Measurements from ENCODE around the gene STARD5.
A peak's percentile ranks its signal among the peaks of the same experiment; 100 is the strongest.

The STARD5 gene

GRCh38 chr15:81282606-81282895 lies 41.4 kb downstream of the STARD5 start:
- peaks cover 17% of the 10 kb centered on the region for H3K36me3 Mint-ChIP-seq
- no peak overlapping the region for H3K27ac Mint-ChIP-seq
- H3K27me3 Mint-ChIP-seq, result no peaks in the 10 kb centered on the region
- peaks cover 10% of the 10 kb centered on the region for H3K9me3 Mint-ChIP-seq (ENCODE audit: low read depth)
- peaks cover 76% of the 10 kb centered on the region for H3K4me1 Mint-ChIP-seq (ENCODE audit: low read depth)
- no peak overlapping the region for H3K4me3 Mint-ChIP-seq

- Mint-ChIP-seq H3K27ac (no peak overlapping the region), H3K4me3 (no peak overlapping the region), H3K9me3 (ENCODE audit: low read depth) (peaks cover 10% of the 10 kb centered on the region), H3K36me3 (peaks cover 18% of the 10 kb centered on the region), H3K4me1 (ENCODE audit: low read depth) (peaks cover 73% of the 10 kb centered on the region), H3K27me3 (no peaks in the 10 kb centered on the region)
Measured at GRCh38 chr15:81281766-81282605, 42.0 kb downstream of the STARD5 start.

DNA sequence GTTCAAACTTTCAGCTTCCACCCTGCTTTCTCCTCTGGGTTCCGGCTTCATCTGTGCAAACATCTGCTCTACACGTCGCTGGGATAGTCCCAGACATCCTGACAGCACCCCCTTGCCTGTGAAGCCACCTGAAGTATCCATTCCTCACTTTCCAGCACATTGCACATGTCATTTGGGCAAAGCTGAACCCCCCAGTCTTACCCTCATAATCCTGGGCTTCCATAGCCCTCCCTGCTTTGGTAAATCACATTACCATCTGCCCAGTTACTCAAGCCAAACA lies 42.5 kb downstream of the STARD5 start:
- Mint-ChIP-seq H3K9me3 (ENCODE audit: low read depth) (peaks cover 11% of the 10 kb centered on the region), H3K27me3 (no peaks in the 10 kb centered on the region), H3K4me3 (no peak overlapping the region), H3K4me1 (ENCODE audit: low read depth) (peaks cover 73% of the 10 kb centered on the region), H3K27ac (no peak overlapping the region), H3K36me3 (peaks cover 18% of the 10 kb centered on the region)

DNA sequence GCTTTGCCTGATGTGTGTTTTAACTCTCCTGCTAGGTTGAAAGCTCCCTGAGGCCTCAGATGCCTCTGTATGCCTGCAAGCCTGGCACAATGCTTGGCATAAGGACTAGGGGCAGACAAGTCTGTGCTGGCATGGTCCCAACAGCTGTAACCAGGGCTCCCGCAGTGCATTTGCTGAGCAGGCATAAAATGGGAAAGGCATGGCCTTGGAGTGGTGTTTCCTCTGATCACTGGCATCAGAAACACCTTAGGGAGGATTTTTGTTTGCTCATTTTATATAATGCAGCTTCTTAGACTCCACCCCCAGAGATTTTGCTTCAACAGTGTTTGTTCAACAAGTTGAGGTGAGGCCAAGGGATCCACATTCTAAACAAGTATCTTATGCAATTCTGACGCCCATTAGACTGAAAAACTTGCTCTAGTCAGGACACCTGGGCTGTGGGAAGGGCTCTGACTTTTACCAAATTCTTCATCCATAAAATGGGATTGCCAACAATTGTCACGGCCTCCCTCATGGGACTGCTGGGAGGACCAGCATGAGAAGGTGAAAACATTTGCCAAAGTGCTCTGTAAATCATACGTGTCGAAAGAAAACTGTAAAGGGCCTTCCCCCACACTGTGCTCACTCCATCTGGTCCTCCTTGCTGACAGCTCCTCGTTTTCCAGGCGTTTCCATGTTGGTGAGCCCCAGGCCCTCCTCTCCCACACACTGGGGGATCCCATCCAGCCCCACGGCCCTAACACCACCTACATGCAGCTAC lies 43.1 kb downstream of the STARD5 start:
- Mint-ChIP-seq H3K4me1 (ENCODE audit: low read depth) (peaks cover 73% of the 10 kb centered on the region), H3K4me3 (no peak overlapping the region)

GRCh38 chr15:81279621-81280485 lies 44.1 kb downstream of the STARD5 start:
- Mint-ChIP-seq H3K9me3 (ENCODE audit: low read depth) (peaks cover 6% of the 10 kb centered on the region), H3K27me3 (no peaks in the 10 kb centered on the region), H3K27ac (no peak overlapping the region), H3K4me1 (ENCODE audit: low read depth) (peaks cover 72% of the 10 kb centered on the region), H3K36me3 (peaks cover 9% of the 10 kb centered on the region), H3K4me3 (no peak overlapping the region)

More for the DNA sequence above, 43.1 kb downstream of the STARD5 start:
- Mint-ChIP-seq H3K27me3 (no peaks in the 10 kb centered on the region), H3K27ac (no peak overlapping the region), H3K36me3 (peaks cover 18% of the 10 kb centered on the region), H3K9me3 (ENCODE audit: low read depth) (peaks cover 6% of the 10 kb centered on the region)

GRCh38 chr15:81278306-81279029 lies 45.5 kb downstream of the STARD5 start:
- H3K27ac Mint-ChIP-seq, result peak overlapping the region; percentile 22
- peaks cover 6% of the 10 kb centered on the region for H3K9me3 Mint-ChIP-seq (ENCODE audit: low read depth)
- no peak overlapping the region for H3K4me3 Mint-ChIP-seq
- H3K27me3 Mint-ChIP-seq, result no peaks in the 10 kb centered on the region
- H3K4me1 Mint-ChIP-seq (ENCODE audit: low read depth), result peaks cover 67% of the 10 kb centered on the region
- peaks cover 9% of the 10 kb centered on the region for H3K36me3 Mint-ChIP-seq

DNA sequence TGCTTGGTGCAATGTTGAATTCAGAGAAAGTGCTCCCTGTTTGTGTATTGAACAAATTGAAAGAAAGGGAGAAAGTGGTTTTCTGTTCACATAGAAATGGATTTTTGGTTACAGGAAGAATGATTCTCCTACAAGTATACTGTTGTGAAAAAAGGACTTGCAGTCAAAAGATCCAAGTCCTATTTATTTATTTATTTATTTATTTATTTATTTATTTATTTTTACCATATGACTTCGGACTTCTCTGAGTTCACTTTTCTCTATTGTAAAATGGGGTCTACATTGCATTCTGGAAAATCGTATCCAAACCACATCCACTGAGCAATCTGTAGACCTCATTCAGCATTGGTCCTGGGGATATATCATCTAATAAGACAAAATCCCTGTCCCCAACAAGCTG lies 46.1 kb downstream of the STARD5 start:
- Mint-ChIP-seq H3K27ac (no peak overlapping the region), H3K36me3 (peaks cover 9% of the 10 kb centered on the region), H3K4me1 (ENCODE audit: low read depth) (peaks cover 67% of the 10 kb centered on the region), H3K27me3 (no peaks in the 10 kb centered on the region), H3K4me3 (no peak overlapping the region), H3K9me3 (ENCODE audit: low read depth) (peaks cover 6% of the 10 kb centered on the region)

DNA sequence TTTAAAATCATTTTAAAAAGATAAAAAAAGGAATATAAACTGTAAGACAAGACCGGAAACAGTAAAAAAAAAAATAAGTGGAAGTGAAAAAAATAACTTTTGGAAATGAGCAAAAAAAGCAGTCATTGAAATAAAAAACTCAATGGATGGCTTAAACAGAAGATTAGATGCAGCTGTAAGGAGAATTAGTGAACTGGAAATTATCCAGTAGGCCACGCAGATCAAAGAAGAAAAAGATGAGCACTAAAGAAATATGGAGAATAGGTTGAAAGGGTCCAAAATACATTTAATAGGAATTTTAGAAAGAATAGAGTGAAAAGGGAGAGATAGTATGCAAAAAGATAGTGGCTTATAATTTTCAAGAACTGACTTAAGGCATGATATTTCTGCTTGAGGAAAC lies 47.0 kb downstream of the STARD5 start:
- Mint-ChIP-seq H3K27ac (no peak overlapping the region), H3K9me3 (ENCODE audit: low read depth) (peaks cover 6% of the 10 kb centered on the region), H3K4me3 (no peak overlapping the region), H3K4me1 (ENCODE audit: low read depth) (peaks cover 62% of the 10 kb centered on the region), H3K27me3 (no peaks in the 10 kb centered on the region), H3K36me3 (peaks cover 9% of the 10 kb centered on the region)

DNA sequence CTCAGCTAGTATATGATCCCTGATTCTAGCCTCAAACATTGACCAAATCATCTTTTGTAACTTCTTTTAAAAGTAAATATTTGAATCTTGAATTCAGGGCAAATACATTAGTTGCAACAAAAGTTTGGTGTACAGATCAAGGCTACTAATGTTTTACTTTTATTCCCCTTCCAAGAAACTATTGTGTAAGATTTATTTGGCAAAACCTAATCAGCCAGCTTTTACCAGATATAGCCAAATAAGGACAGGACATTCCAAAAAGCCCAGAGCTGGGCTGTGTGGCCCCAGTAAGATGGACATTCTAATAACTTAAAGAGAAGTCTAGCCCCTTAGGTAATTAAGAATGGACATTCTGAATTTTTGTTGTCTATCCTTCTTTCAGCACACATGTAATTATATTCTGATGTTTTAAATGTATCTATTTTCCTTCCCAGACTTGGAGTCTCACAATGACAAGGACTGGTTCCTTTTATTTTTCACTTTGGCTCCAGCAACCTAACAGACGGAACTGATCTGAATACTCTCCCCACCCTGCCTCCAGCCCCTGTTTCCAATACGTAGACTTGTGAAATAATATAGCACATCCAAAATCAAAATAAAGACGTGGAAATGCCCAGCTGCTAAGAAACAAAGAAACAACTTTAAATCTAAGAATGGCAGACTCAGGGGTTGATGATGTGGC lies 48.1 kb downstream of the STARD5 start:
- Mint-ChIP-seq H3K36me3 (peaks cover 9% of the 10 kb centered on the region), H3K27me3 (no peaks in the 10 kb centered on the region), H3K4me1 (ENCODE audit: low read depth) (peaks cover 51% of the 10 kb centered on the region), H3K4me3 (no peak overlapping the region), H3K27ac (peak overlapping the region; percentile 84), H3K9me3 (ENCODE audit: low read depth) (peaks cover 6% of the 10 kb centered on the region)

- peaks cover 9% of the 10 kb centered on the region for H3K36me3 Mint-ChIP-seq
- H3K4me3 Mint-ChIP-seq, result no peak overlapping the region
- H3K9me3 Mint-ChIP-seq (ENCODE audit: low read depth), result peaks cover 6% of the 10 kb centered on the region
- H3K4me1 Mint-ChIP-seq (ENCODE audit: low read depth), result peaks cover 50% of the 10 kb centered on the region
- H3K27ac Mint-ChIP-seq, result peak overlapping the region; percentile 59
- no peaks in the 10 kb centered on the region for H3K27me3 Mint-ChIP-seq
Measured at GRCh38 chr15:81274931-81275707, 48.8 kb downstream of the STARD5 start.

DNA sequence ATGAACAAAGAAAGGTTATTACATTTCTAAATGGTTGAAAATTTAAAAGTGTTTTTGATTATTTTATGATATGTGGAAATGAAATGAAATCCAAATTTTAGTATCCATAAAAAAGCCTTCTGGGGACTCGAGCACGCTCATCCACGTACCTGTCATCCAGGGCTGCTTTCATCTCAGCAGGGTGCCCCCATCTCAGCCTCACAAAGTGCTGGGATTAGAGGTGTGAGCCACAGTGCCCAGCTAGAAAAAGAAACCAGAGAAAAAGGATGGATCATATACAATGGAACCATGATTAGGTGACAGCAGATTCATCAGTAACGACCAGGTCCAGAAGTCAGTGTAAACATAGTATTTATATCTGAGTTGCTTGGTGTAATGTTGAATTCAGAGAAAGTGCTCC lies 49.7 kb downstream of the STARD5 start:
- no peak overlapping the region for H3K4me3 Mint-ChIP-seq
- no peaks in the 10 kb centered on the region for H3K27me3 Mint-ChIP-seq
- H3K36me3 Mint-ChIP-seq, result peaks cover 9% of the 10 kb centered on the region
- peaks cover 49% of the 10 kb centered on the region for H3K4me1 Mint-ChIP-seq (ENCODE audit: low read depth)
- peaks cover 6% of the 10 kb centered on the region for H3K9me3 Mint-ChIP-seq (ENCODE audit: low read depth)
- H3K27ac Mint-ChIP-seq, result peak overlapping the region; percentile 59

DNA sequence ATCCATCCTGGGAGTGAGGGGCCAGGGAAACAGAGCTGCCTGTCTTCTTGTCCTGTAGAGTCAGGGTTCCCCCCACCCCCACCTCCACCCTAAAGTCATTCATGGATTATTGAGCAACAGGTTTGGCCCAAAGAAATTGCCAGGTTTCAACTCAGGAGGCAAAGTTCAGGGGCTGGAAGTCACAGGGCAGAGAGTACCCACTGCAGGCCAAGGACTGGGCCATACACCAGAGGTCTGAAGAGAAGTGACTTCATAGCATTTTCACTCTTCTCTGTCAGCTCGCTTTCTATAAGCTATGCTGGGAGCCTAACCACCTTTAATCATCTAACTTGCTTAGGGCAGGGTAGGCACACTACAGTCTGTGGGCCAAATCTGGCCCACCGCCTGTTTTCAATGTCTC lies 50.1 kb downstream of the STARD5 start:
- Mint-ChIP-seq H3K36me3 (peaks cover 9% of the 10 kb centered on the region), H3K27me3 (no peaks in the 10 kb centered on the region), H3K4me1 (ENCODE audit: low read depth) (peaks cover 51% of the 10 kb centered on the region), H3K27ac (no peak overlapping the region), H3K4me3 (no peak overlapping the region), H3K9me3 (ENCODE audit: low read depth) (peaks cover 6% of the 10 kb centered on the region)

DNA sequence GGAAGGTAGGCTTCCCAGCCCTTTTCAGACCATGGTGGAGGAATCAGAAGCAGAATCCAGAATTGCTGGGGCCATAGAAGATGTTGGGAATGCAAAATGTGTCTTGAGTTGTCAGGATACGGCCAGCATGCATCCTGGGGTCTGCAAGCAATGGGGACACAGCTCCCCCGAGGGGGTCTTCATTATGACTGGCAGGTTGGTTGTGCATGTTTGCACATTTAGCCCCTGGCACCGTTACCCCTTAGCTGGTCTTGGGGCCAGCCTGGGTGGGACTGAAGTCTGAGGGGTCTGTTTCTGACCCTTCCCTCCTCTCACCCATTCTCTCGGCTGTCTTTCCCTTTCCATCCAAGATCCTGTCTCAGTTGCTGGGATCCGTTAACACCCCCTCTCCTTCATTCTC lies 50.7 kb downstream of the STARD5 start:
- no peaks in the 10 kb centered on the region for H3K27me3 Mint-ChIP-seq
- no peak overlapping the region for H3K4me3 Mint-ChIP-seq
- peaks cover 6% of the 10 kb centered on the region for H3K9me3 Mint-ChIP-seq (ENCODE audit: low read depth)
- H3K36me3 Mint-ChIP-seq, result peaks cover 9% of the 10 kb centered on the region
- H3K27ac Mint-ChIP-seq, result no peak overlapping the region
- H3K4me1 Mint-ChIP-seq (ENCODE audit: low read depth), result peaks cover 53% of the 10 kb centered on the region
